Stimulated activated CD4-positive, alpha-beta T cell treated with anti-CD3 and anti-CD28 coated beads, TNF-alpha, amount 100 ng/mL, for 24 hours (primary cell): ENCODE data around the gene ZNF521.
"Not testable (repeated sequence)": the region's sequence is repeated elsewhere in the genome, so short reads cannot be mapped to it uniquely, and the experiment has no call there.

Experiments used
- DNase-seq, 3 experiments: peaks; one replicate each; pipeline ENCODE4 v3.0.0-alpha.2; 2020; ENCODE audit warnings: low read depth in 3 of 3

The ZNF521 gene

GRCh38 chr18:25289001-25289631 is 62.9 kb downstream of the ZNF521 start:
- no peak for DNase-seq

GRCh38 chr18:25288340-25288938 is 63.5 kb downstream of the ZNF521 start:
- no peak for DNase-seq

- no peak for DNase-seq
Measured at GRCh38 chr18:25287106-25287505, 64.9 kb downstream of the ZNF521 start.

GRCh38 chr18:25284861-25285550 is 67.0 kb downstream of the ZNF521 start:
- no peak for DNase-seq

GRCh38 chr18:25284281-25284680 is 67.7 kb downstream of the ZNF521 start:
- DNase-seq: no peak

GRCh38 chr18:25283781-25284180 is 68.2 kb downstream of the ZNF521 start:
- no peak for DNase-seq

GRCh38 chr18:25282896-25283703 is 68.9 kb downstream of the ZNF521 start:
- no peak for DNase-seq

- DNase-seq: no peak
Measured at GRCh38 chr18:25282282-25282681, 69.7 kb downstream of the ZNF521 start.

GRCh38 chr18:25281556-25281955 is 70.4 kb downstream of the ZNF521 start:
- no peak for DNase-seq

GRCh38 chr18:25279961-25280360 is 72.0 kb downstream of the ZNF521 start:
- no peak for DNase-seq

- DNase-seq: no peak
Measured at GRCh38 chr18:25279556-25279955, 72.4 kb downstream of the ZNF521 start.

GRCh38 chr18:25279133-25279532 is 72.8 kb downstream of the ZNF521 start:
- DNase-seq: no peak

- DNase-seq: no peak
Measured at GRCh38 chr18:25278394-25278793, 73.6 kb downstream of the ZNF521 start.

GRCh38 chr18:25275412-25276001 is 76.5 kb downstream of the ZNF521 start:
- no peak for DNase-seq

GRCh38 chr18:25274926-25275325 is 77.0 kb downstream of the ZNF521 start:
- DNase-seq: no peak

GRCh38 chr18:25266931-25267527 is 84.9 kb downstream of the ZNF521 start:
- not testable (repeated sequence) for DNase-seq

- DNase-seq: no peak
Measured at GRCh38 chr18:25262920-25263319, 89.0 kb downstream of the ZNF521 start.

GRCh38 chr18:25261768-25262167 is 90.2 kb downstream of the ZNF521 start:
- DNase-seq: no peak

GRCh38 chr18:25256439-25256838 is 95.5 kb downstream of the ZNF521 start:
- DNase-seq: no peak

GRCh38 chr18:25253779-25254178 is 98.2 kb downstream of the ZNF521 start:
- no peak for DNase-seq

- no peak for DNase-seq
Measured at GRCh38 chr18:25253136-25253535, 98.8 kb downstream of the ZNF521 start.

GRCh38 chr18:25251068-25251467 is 100.9 kb downstream of the ZNF521 start:
- no peak for DNase-seq
